K562 (cell line): ENCODE data around the gene TRMT112. TPM values are rescaled to one million over a fixed set of nuclear protein-coding genes. Genes with fewer than 3 reads are reported as not detected.

ENCODE experiments used
- BCLAF1 ChIP-seq, 2 experiments: fragments of 450-650 bp in 1 of 2; IDR thresholded peaks; 2 replicates each; pipeline ENCODE4 v1.6.1; 2011 to 2017; ENCODE audit warnings: low read depth in 2 of 2, antibody characterized with exemption in 1 of 2, borderline replicate concordance in 1 of 2, low read length in 1 of 2, mild to moderate bottlenecking in 1 of 2, mixed read lengths in 1 of 2; ENCODE audit not compliant: control insufficient read depth in 1 of 2
- CREB5 ChIP-seq: fragments of 250-450 bp; sonication (Bioruptor Pico); IDR thresholded peaks from 2 replicates; pipeline ENCODE4 v1.5.0; 2020; ENCODE audit warnings: mild to moderate bottlenecking
- ELF1 ChIP-seq: fragments of 200-800 bp; sonication (Bioruptor generic); IDR thresholded peaks from 2 replicates; pipeline ENCODE4 v1.6.1; 2016; ENCODE audit warnings: missing genetic modification characterization, missing compliant biosample characterization
- ESRRA ChIP-seq: fragments of 450-650 bp; IDR thresholded peaks from 2 replicates; pipeline ENCODE4 v1.6.1; 2014; ENCODE audit warnings: low read depth, mild to moderate bottlenecking, moderate library complexity, borderline replicate concordance
- ETS2 ChIP-seq: IDR thresholded peaks from 2 replicates; pipeline ENCODE4 v1.6.1; 2016; ENCODE audit warnings: borderline replicate concordance, missing genetic modification characterization, mild to moderate bottlenecking, moderate library complexity, missing compliant biosample characterization; ENCODE audit not compliant: poor library complexity, severe bottlenecking
- FOXJ2 ChIP-seq: fragments of 200-800 bp; sonication (Bioruptor generic); IDR thresholded peaks from 2 replicates; pipeline ENCODE4 v1.6.1; 2016; ENCODE audit warnings: missing genetic modification characterization, missing compliant biosample characterization
- GATAD2B ChIP-seq: fragments of 450-650 bp; IDR thresholded peaks from 2 replicates; pipeline ENCODE4 v1.6.1; 2017; ENCODE audit warnings: mild to moderate bottlenecking, borderline replicate concordance
- HMG20A ChIP-seq: fragments of 450-650 bp; formaldehyde crosslinking; conservative IDR thresholded peaks from 2 replicates; pipeline ENCODE4 v1.4.0; 2020; ENCODE audit warnings: mild to moderate bottlenecking, mixed read lengths
- JUNB ChIP-seq: fragments of 450-650 bp; formaldehyde crosslinking; conservative IDR thresholded peaks from 2 replicates; pipeline ENCODE4 v1.4.0; 2020; ENCODE audit warnings: mild to moderate bottlenecking
- KLF6 ChIP-seq: fragments of 250-450 bp; sonication (Bioruptor Pico); IDR thresholded peaks from 2 replicates; pipeline ENCODE4 v1.4.0; 2020; ENCODE audit warnings: mild to moderate bottlenecking, moderate library complexity, borderline replicate concordance
- LARP7 ChIP-seq: fragments of 450-650 bp; IDR thresholded peaks from 2 replicates; pipeline ENCODE4 v1.6.1; 2016
- POLR2AphosphoS5 ChIP-seq: IDR thresholded peaks from 2 replicates; pipeline ENCODE4 v1.6.1; 2011; ENCODE audit warnings: mild to moderate bottlenecking, low read depth, low read length, moderate library complexity; ENCODE audit not compliant: control insufficient read depth, insufficient read depth
- TFE3 ChIP-seq: fragments of 450-650 bp; formaldehyde crosslinking; IDR thresholded peaks from 2 replicates; pipeline ENCODE4 v1.4.0; 2020; ENCODE audit warnings: mild to moderate bottlenecking, mixed read lengths
- TOE1 ChIP-seq, 2 experiments: fragments of 450-650 bp in 1 of 2; sonication (generic) in 1 of 2; formaldehyde crosslinking in 1 of 2; IDR thresholded peaks; 2 replicates each; pipeline versions ENCODE4 v1.7.1 to v1.8.0; 2016 to 2022; ENCODE audit warnings: borderline replicate concordance in 2 of 2, mild to moderate bottlenecking in 2 of 2, antibody characterized with exemption in 1 of 2, inconsistent platforms in 1 of 2, low read depth in 1 of 2, missing genetic modification reagents in 1 of 2, moderate library complexity in 1 of 2
- ZBTB17 ChIP-seq: fragments of 450-650 bp; formaldehyde crosslinking; IDR thresholded peaks from 2 replicates; pipeline ENCODE4 v1.4.0; 2020; ENCODE audit warnings: mild to moderate bottlenecking
- ZFPM2 ChIP-seq: fragments of 250-450 bp; sonication (Bioruptor Pico); IDR thresholded peaks from 2 replicates; pipeline ENCODE4 v1.5.1; 2022; ENCODE audit warnings: mild to moderate bottlenecking
- ZNF217 ChIP-seq: sonication (generic); formaldehyde crosslinking; IDR thresholded peaks from 2 replicates; pipeline ENCODE4 v1.8.0; 2022; ENCODE audit warnings: mild to moderate bottlenecking, missing genetic modification reagents
- polyA plus RNA-seq, 8 experiments: library from polyadenylated mRNA; depleted of rRNA in 4 of 8; stranded (reverse) in 5 of 8; unstranded in 3 of 8; fragments of >200 nt; fragmentation: Nextera tagmentation in 2 of 8; fragmentation: Illumina TruSeq in 1 of 8; extraction: Ambion mirVana in 2 of 8; extraction: Trizol in 1 of 8; gene quantifications; 2 replicates each; pipeline versions ENCODE4 v1.2.1 to v1.2.3, GENCODE V29; 2011 to 2014; ENCODE audit warnings: inconsistent platforms in 1 of 8, missing spikeins in 1 of 8
- total RNA-seq, 7 experiments: library from RNA; depleted of rRNA in 6 of 7; stranded (reverse); fragments of >200 nt in 6 of 7; fragmentation: Illumina TruSeq in 2 of 7; extraction: Trizol in 2 of 7; gene quantifications; 2 replicates each; pipeline versions ENCODE4 v1.2.1 to v1.2.3, GENCODE V29; 2011 to 2021; ENCODE audit warnings: low replicate concordance in 1 of 7

The TRMT112 gene
- total and polyA plus RNA-seq, 9 of the 15 experiments (the other 6 are each of a cell fraction or from before 2014, with no cell fraction given) = 162 to 444 (median 300) TPM

GRCh38 chr11:64358907-64359711, 41.8 kb upstream of the TRMT112 start, which contains the start of gene RPS6KA4 (continued):
- TF ChIP-seq BCLAF1 (IDR thresholded peaks at IDR 0.05; ENCODE audit: borderline replicate concordance in 1 of 2, control insufficient read depth in 1 of 2, low read depth in 2 of 2, low read length in 1 of 2) = no peak
- no peak for TF ChIP-seq JUNB (CRISPR knock-in tag)
- peak; percentile 39 for TF ChIP-seq POLR2AphosphoS5
- TF ChIP-seq FOXJ2 = no peak
- no peak for TF ChIP-seq TOE1 (IDR thresholded peaks at IDR 0.05; ENCODE audit: borderline replicate concordance)
- TF ChIP-seq TOE1 (CRISPR knock-in tag; IDR thresholded peaks at IDR 0.05; ENCODE audit: borderline replicate concordance, low read depth) = no peak
- TF ChIP-seq ZNF217 = no peak
- no peak for TF ChIP-seq ESRRA
- no peak for TF ChIP-seq TFE3 (CRISPR knock-in tag)
- TF ChIP-seq ELF1 (tag) = peak; percentile 76
- peak; percentile 98 for TF ChIP-seq GATAD2B
- TF ChIP-seq ETS2 (tag) = no peak
- TF ChIP-seq HMG20A (CRISPR knock-in tag) = no peak
- TF ChIP-seq KLF6 (CRISPR knock-in tag) = no peak
- no peak for TF ChIP-seq CREB5 (CRISPR knock-in tag)
- no peak for TF ChIP-seq LARP7
- TF ChIP-seq ZBTB17 (CRISPR knock-in tag) = 0 out of 2 replicates have a peak, but pooled peaks have one; percentile 28
- TF ChIP-seq ZFPM2 (CRISPR knock-in tag) = no peak
